Measurements from ENCODE around the gene ACO2. TPM values are rescaled to one million over a fixed set of nuclear protein-coding genes. Genes with fewer than 3 reads are reported as not detected.

The ACO2 gene
- total and polyA plus RNA-seq, 2 of the 13 experiments (the other 11 are each of a cell fraction or from before 2014, with no cell fraction given) = 19.2 to 45.6 TPM

- TF ChIP-seq MYPOP (CRISPR knock-in tag; IDR thresholded peaks at IDR 0.05) (peak; percentile 90), ZMYM4 (CRISPR knock-in tag; IDR thresholded peaks at IDR 0.05) (peak; percentile 19; the same call in 1 of the 2 replicates), ELF3 (CRISPR knock-in tag; IDR thresholded peaks at IDR 0.05) (peak; percentile 47; the same call in 1 of the 2 replicates), JUNB (CRISPR knock-in tag; IDR thresholded peaks at IDR 0.05; ENCODE audit: borderline replicate concordance) (no peak), ZNF382 (CRISPR knock-in tag; IDR thresholded peaks at IDR 0.05; ENCODE audit: borderline replicate concordance) (no peak), ZNF407 (CRISPR knock-in tag; IDR thresholded peaks at IDR 0.05; ENCODE audit: not compliant biosample characterization) (no peak), ZNF672 (CRISPR knock-in tag; IDR thresholded peaks at IDR 0.05) (no peak), RELA (CRISPR knock-in tag; IDR thresholded peaks at IDR 0.05) (no peak), FOXK1 (CRISPR knock-in tag; IDR thresholded peaks at IDR 0.05; ENCODE audit: borderline replicate concordance, low read depth) (0 out of 2 replicates have a peak, but pooled peaks have one; percentile 13), PRMT3 (CRISPR knock-in tag; IDR thresholded peaks at IDR 0.05; ENCODE audit: borderline replicate concordance, low read depth) (0 out of 2 replicates have a peak, but pooled peaks have one; percentile 2), ZIK1 (CRISPR knock-in tag; IDR thresholded peaks at IDR 0.05; ENCODE audit: borderline replicate concordance, low read depth) (0 out of 2 replicates have a peak, but pooled peaks have one; percentile 72), FOXP1 (IDR thresholded peaks at IDR 0.05) (no peak; the same call in 1 of the 2 replicates), FOXP1 (CRISPR knock-in tag; IDR thresholded peaks at IDR 0.05) (peak; percentile 48), MXD3 (CRISPR knock-in tag; IDR thresholded peaks at IDR 0.05) (peak; percentile 59), ZNF569 (CRISPR knock-in tag; IDR thresholded peaks at IDR 0.05; ENCODE audit: borderline replicate concordance) (no peak), MED8 (CRISPR knock-in tag; IDR thresholded peaks at IDR 0.05; ENCODE audit: insufficient replicate concordance) (peak; percentile 15), YY1 (IDR thresholded peaks at IDR 0.05; ENCODE audit: insufficient read depth, insufficient replicate concordance, low read depth, low read length) (peak; percentile 89), ZKSCAN8 (CRISPR knock-in tag; IDR thresholded peaks at IDR 0.05; ENCODE audit: borderline replicate concordance) (0 out of 2 replicates have a peak, but pooled peaks have one; percentile 54)
These were observed 20.6 kb upstream of the ACO2 start (continued) for GRCh38 chr22:41448189-41448808.

Measured in HepG2 (cell line).